ENCODE measurements around the gene HDAC8.

HDAC8 gene

DNA sequence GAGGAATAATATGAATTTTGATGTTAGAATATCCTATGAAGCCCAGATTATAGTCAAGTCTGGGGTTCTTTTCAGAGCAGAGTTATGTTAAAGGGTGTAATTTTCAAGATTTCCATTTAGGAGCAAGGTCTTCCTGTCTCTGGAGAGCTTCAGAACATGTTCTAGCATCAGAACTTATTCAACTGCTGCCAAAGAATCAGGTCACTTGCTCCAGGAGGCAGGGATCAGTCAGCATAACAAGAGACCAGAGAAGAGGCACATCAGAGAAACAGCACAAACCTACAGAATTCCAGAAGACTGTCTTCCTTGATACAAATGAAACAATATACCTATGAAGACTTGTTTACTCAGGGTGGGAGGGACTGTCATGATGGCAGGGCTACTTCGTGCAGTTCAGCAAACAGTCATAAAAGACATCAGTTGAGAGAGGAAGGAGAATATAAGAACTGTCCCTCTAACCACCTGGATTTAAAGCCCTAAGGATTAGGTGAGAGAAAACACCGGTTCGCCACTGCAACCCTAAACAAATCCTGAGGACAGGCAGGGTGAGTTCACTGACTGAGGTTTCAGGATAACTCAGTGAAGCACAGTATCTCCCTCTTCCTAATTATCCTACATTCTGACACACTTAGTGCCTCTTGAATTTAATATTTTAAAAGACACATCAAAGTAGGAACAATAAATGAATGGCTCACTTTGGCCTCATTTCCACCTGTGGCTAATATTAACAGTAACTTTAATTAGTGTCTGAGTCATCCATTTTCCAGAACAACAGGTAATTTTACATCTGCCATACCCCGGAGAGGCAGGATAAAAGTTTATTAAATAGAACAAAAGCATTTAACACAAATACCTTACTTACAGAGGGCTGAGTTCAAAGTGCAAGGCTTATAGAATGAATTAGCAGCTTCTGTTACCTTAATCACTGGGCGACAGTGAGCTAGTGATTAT is 93.0 kb downstream of the HDAC8 start:
- no peak overlapping the region for H3K4me3 ChIP-seq (replicated peaks; ENCODE audit: low read depth, low read length)
- no peak for DNase-seq (ENCODE audit: low read depth)
- TF ChIP-seq, protein P1, sequence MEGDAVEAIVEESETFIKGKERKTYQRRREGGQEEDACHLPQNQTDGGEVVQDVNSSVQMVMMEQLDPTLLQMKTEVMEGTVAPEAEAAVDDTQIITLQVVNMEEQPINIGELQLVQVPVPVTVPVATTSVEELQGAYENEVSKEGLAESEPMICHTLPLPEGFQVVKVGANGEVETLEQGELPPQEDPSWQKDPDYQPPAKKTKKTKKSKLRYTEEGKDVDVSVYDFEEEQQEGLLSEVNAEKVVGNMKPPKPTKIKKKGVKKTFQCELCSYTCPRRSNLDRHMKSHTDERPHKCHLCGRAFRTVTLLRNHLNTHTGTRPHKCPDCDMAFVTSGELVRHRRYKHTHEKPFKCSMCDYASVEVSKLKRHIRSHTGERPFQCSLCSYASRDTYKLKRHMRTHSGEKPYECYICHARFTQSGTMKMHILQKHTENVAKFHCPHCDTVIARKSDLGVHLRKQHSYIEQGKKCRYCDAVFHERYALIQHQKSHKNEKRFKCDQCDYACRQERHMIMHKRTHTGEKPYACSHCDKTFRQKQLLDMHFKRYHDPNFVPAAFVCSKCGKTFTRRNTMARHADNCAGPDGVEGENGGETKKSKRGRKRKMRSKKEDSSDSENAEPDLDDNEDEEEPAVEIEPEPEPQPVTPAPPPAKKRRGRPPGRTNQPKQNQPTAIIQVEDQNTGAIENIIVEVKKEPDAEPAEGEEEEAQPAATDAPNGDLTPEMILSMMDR (IDR thresholded peaks at IDR 0.05; ENCODE audit: low read length, missing control alignments): no peak

DNA sequence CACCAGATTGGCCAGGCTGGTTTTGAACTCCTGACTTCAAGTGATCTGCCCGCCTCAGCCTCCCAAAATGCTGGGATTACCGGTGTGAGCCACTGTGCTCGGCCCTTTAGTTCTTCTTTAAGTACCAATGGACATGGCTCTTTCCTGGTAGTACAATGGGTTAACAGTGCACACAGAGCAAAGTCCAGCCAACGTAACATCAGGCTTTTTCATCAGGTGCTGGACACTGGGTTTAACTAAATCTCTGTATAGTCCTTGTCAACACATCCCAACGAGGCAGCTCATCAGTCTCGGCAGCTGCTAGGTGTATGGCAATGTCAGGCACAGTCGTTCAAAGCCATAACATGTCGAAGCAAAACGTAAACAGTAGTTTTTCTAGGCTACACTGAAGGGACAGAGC is 93.8 kb downstream of the HDAC8 start:
- DNase-seq (ENCODE audit: low read depth): no peak
- TF ChIP-seq, protein P1 (IDR thresholded peaks at IDR 0.05; ENCODE audit: low read length, missing control alignments): no peak
- H3K4me3 ChIP-seq (replicated peaks; ENCODE audit: low read depth, low read length): no peak overlapping the region

DNA sequence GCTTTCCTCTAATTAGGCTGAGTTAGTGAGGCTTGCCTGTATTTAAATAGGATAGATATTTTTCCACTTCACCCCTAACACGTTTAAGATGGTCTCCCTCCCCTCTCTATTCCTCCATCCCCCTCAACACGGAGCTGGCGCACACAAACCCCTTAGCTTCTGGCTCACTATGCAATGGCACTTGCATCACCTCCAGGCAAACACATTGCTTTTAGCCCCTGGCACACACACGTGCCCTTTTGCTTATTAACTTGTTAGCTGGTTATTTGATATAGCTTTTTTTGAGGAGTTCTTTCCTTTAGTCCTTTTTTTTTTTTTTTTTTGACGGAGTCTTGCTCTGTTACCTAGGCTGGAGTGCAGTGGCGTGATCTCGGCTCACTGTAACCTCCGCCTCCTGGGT is 94.3 kb downstream of the HDAC8 start:
- no peak for DNase-seq (ENCODE audit: low read depth)
- no peak overlapping the region for H3K4me3 ChIP-seq (replicated peaks; ENCODE audit: low read depth, low read length)
- TF ChIP-seq, protein P1 (IDR thresholded peaks at IDR 0.05; ENCODE audit: low read length, missing control alignments): no peak

DNA sequence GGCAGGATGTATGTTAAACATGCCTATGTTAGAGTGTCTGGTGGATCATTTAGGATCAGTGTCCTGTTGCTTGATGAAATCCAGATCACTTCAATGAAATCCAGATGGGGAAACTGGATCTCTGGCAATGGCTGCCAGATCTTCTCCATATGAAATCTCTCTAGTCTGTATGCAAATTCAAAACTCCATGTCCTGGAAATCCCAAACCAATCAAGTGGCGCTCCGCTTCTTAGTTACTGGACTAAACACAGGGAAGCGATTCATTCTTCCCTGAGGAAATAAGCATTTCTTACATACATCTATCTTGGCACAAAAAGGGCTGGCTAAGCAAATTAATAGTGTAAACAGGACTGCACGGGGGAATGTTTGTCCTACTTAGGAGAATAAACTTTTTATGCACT is 94.9 kb downstream of the HDAC8 start:
- TF ChIP-seq, protein P1 (IDR thresholded peaks at IDR 0.05; ENCODE audit: low read length, missing control alignments): no peak
- DNase-seq (ENCODE audit: low read depth): no peak

DNA sequence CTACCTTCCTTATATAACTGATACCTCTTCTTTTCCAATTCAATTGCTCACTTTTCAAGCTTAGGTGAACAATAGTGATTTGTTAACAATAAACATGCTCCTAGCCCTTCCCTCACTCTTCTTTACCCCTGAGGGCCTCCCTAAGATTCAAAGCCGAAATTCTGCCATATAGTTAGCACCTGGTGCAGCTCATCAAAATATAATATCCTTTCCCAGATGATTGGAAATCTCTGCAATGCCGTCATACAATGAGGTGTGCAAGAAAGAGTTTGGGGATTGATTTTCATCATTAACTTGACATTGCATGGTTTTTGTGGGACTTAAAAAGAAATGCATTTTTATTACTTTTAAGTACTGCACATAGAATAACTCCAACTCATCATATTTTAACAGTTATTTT is 95.3 kb downstream of the HDAC8 start:
- TF ChIP-seq, protein P1 (IDR thresholded peaks at IDR 0.05; ENCODE audit: low read length, missing control alignments): no peak
- no peak for DNase-seq (ENCODE audit: low read depth)
- H3K4me3 ChIP-seq (replicated peaks; ENCODE audit: low read depth, low read length): no peak overlapping the region

More for the DNA sequence above, 94.9 kb downstream of the HDAC8 start:
- H3K4me3 ChIP-seq (replicated peaks; ENCODE audit: low read depth, low read length): no peak overlapping the region

DNA sequence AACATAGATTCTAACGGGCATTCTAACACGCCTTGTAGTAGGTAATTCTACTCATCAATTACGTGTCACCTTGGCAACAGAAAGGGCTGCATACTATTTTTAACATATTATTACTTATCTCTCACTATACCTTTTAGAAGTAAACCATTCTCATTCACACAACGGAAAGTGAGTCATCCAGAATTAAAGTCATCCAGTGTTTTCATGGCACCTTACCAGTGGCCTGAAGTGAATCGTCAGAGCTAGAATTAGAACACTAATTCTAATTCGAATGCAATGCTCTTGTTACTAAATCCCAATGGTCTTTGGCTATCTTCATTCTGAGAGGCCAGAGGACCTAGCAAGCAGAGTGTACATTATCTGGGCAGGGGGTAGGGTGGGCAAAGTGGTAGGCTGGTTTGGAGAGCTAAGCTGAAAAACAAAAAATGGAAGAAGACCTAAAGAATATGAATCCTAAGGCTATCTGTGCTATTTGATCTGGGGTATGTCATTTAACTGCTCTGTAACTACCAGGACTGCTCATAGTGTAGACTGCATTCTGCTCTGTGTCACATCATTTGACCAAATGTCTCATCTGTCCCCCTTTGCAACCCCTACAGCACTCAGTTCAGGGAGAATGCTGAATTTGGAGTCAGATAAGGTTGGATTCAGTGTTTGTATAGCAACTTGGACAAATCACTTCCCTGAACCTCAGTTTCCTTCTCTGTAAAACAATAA is 96.5 kb downstream of the HDAC8 start:
- TF ChIP-seq, protein P1 (IDR thresholded peaks at IDR 0.05; ENCODE audit: low read length, missing control alignments): no peak
- H3K4me3 ChIP-seq (replicated peaks; ENCODE audit: low read depth, low read length): no peak overlapping the region
- no peak for DNase-seq (ENCODE audit: low read depth)

Measured in fibroblast of pulmonary artery (primary cell).